ENCODE measurements around the gene RNF214. TPM values are rescaled to one million over a fixed set of nuclear protein-coding genes. Genes with fewer than 3 reads are reported as not detected.

RNF214 gene
- total and polyA plus RNA-seq, 7 donors: 6.2 to 23.8 (median 11.1) TPM

- DNase-seq: no peak
- Histone ChIP-seq H3K4me1 (no peaks in the 10 kb centered on the region), H3K27ac (no peak overlapping the region), H3K36me3 (peaks cover 0 to 91% (median 23%) of the 10 kb centered on the region in 4 donors), H3K27me3 (no peaks in the 10 kb centered on the region), H3K4me3 (no peak overlapping the region), H3K9me3 (no peaks in the 10 kb centered on the region)
- TF ChIP-seq POLR2AphosphoS5 (IDR thresholded peaks at IDR 0.05) (no peak), CTCF (IDR thresholded peaks at IDR 0.05) (no peak), POLR2A (IDR thresholded peaks at IDR 0.05) (no peak), EP300 (IDR thresholded peaks at IDR 0.05) (no peak)
- intact Hi-C loops (cut with DNase I): no loop called here
- 96% methylated on average over 1 of the region's 1 CpG for WGBS, 2 donors
Measured at GRCh38 chr11:117289795-117290194, 57.3 kb downstream of the RNF214 start.

- Histone ChIP-seq H3K9me3 (no peaks in the 10 kb centered on the region), H3K4me1 (no peaks in the 10 kb centered on the region), H3K4me3 (no peak within 1 kb of the TSS), H3K36me3 (peaks cover 0 to 91% (median 19%) of the 10 kb centered on the region in 4 donors), H3K27ac (no peak within 1 kb of the TSS), H3K27me3 (no peaks in the 10 kb centered on the region)
- 90 to 93% methylated on average over 8 of the region's 8 CpGs for WGBS, 2 donors
- intact Hi-C loops (cut with DNase I): no loop called here
- no peak for TF ChIP-seq EP300 (IDR thresholded peaks at IDR 0.05)
- TF ChIP-seq CTCF (IDR thresholded peaks at IDR 0.05): no peak
- no peak for TF ChIP-seq POLR2AphosphoS5 (IDR thresholded peaks at IDR 0.05)
- no peak for TF ChIP-seq POLR2A (IDR thresholded peaks at IDR 0.05)
- no peak for DNase-seq
Measured at GRCh38 chr11:117290809-117291396, 58.4 kb downstream of the RNF214 start, which contains the start of gene BACE1-AS. Gene BACE1-AS (plus strand): TSS chr11:117291346.

- H3K9me3 ChIP-seq: no peaks in the 10 kb centered on the region
- H3K36me3 ChIP-seq: peaks cover 0 to 79% (median 16%) of the 10 kb centered on the region in 4 donors
- no peak overlapping the region for H3K4me3 ChIP-seq
- no peak for DNase-seq
- intact Hi-C loops (cut with DNase I): no loop called here
- H3K27me3 ChIP-seq: no peaks in the 10 kb centered on the region
- H3K4me1 ChIP-seq: no peaks in the 10 kb centered on the region
- 94 to 96% methylated on average over 2 of the region's 2 CpGs for WGBS, 2 donors
- no peak overlapping the region for H3K27ac ChIP-seq
- no peak for TF ChIP-seq CTCF (IDR thresholded peaks at IDR 0.05)
- no peak for TF ChIP-seq EP300 (IDR thresholded peaks at IDR 0.05)
- no peak for TF ChIP-seq POLR2A (IDR thresholded peaks at IDR 0.05)
- TF ChIP-seq POLR2AphosphoS5 (IDR thresholded peaks at IDR 0.05): no peak
Measured at GRCh38 chr11:117292616-117293015, 60.1 kb downstream of the RNF214 start.

- Histone ChIP-seq H3K4me1 (peaks cover 0 to 12% (median 8%) of the 10 kb centered on the region in 4 donors), H3K36me3 (peaks cover 0 to 49% (median 3%) of the 10 kb centered on the region in 4 donors), H3K27ac (no peak overlapping the region), H3K9me3 (no peaks in the 10 kb centered on the region), H3K4me3 (no peak overlapping the region), H3K27me3 (no peaks in the 10 kb centered on the region)
- intact Hi-C loops (cut with DNase I): no loop called here
- DNase-seq: no peak
- TF ChIP-seq CTCF (IDR thresholded peaks at IDR 0.05) (no peak), POLR2A (IDR thresholded peaks at IDR 0.05) (no peak), POLR2AphosphoS5 (IDR thresholded peaks at IDR 0.05) (no peak), EP300 (IDR thresholded peaks at IDR 0.05) (no peak)
- 85 to 88% methylated on average over 9 of the region's 9 CpGs for WGBS, 2 donors
Measured at GRCh38 chr11:117295438-117296137, 63.1 kb downstream of the RNF214 start.
